HG03575 (cell line): ENCODE results near the gene NDUFS4.
"Not testable (repeated sequence)": the region's sequence is repeated elsewhere in the genome, so short reads cannot be mapped to it uniquely, and the experiment has no call there.

Experiments used
- ATAC-seq: cut with Tn5 transposase; IDR thresholded peaks from one replicate; pipeline ENCODE4 v1.9.1; 2021; ENCODE audit not compliant: unreplicated experiment, insufficient number of reproducible peaks, low FRiP score; ENCODE audit errors: extremely low read depth

NDUFS4 gene

GRCh38 chr5:53560506-53561191 lies at the start of gene NDUFS4:
TSS of gene NDUFS4 (plus strand) at chr5:53560639. CDS start at chr5:53560663, 24 bp downstream.
- ATAC-seq = peak; percentile 65

- ATAC-seq = no peak
Measured at GRCh38 chr5:53512539-53512938, 47.9 kb upstream of the NDUFS4 start.

- ATAC-seq = no peak
Measured at GRCh38 chr5:53515988-53516387, 44.5 kb upstream of the NDUFS4 start.

- ATAC-seq = no peak
Measured at GRCh38 chr5:53520813-53521212, 39.6 kb upstream of the NDUFS4 start.

- ATAC-seq = no peak
Measured at GRCh38 chr5:53537711-53538110, 22.7 kb upstream of the NDUFS4 start.

- not testable (repeated sequence) for ATAC-seq
Measured at GRCh38 chr5:53540739-53541138, 19.7 kb upstream of the NDUFS4 start.

GRCh38 chr5:53541859-53542258 lies 18.6 kb upstream of the NDUFS4 start:
- ATAC-seq = no peak

- no peak for ATAC-seq
Measured at GRCh38 chr5:53542926-53543325, 17.5 kb upstream of the NDUFS4 start.

- no peak for ATAC-seq
Measured at GRCh38 chr5:53543401-53543800, 17.0 kb upstream of the NDUFS4 start.

GRCh38 chr5:53545744-53546143 lies 14.7 kb upstream of the NDUFS4 start:
- no peak for ATAC-seq

- no peak for ATAC-seq
Measured at GRCh38 chr5:53547226-53547625, 13.2 kb upstream of the NDUFS4 start.

- ATAC-seq = not testable (repeated sequence)
Measured at GRCh38 chr5:53548501-53548900, 11.9 kb upstream of the NDUFS4 start.

- no peak for ATAC-seq
Measured at GRCh38 chr5:53549792-53550191, 10.6 kb upstream of the NDUFS4 start.

GRCh38 chr5:53552561-53552960 lies 7.9 kb upstream of the NDUFS4 start:
- no peak for ATAC-seq

- ATAC-seq = no peak
Measured at GRCh38 chr5:53554444-53554843, 6.0 kb upstream of the NDUFS4 start.

GRCh38 chr5:53555160-53555559 lies 5.3 kb upstream of the NDUFS4 start:
- no peak for ATAC-seq

GRCh38 chr5:53556001-53556400 lies 4.4 kb upstream of the NDUFS4 start:
- ATAC-seq = no peak

- ATAC-seq = no peak
Measured at GRCh38 chr5:53557386-53557785, 3.1 kb upstream of the NDUFS4 start.

GRCh38 chr5:53558966-53559365 lies 1.5 kb upstream of the NDUFS4 start:
- no peak for ATAC-seq

- ATAC-seq = no peak
Measured at GRCh38 chr5:53560028-53560427, 411 bp upstream of the NDUFS4 start.

- ATAC-seq = no peak
Measured at GRCh38 chr5:53568401-53568800, 8.0 kb downstream of the NDUFS4 start.
